Neural crest cell (in vitro differentiated cells): ENCODE results near the gene LCMT1. TPM values are rescaled to one million over a fixed set of nuclear protein-coding genes. Genes with fewer than 3 reads are reported as not detected.

Experiments
- DNase-seq: peaks from one replicate; pipeline ENCODE4 v3.0.0; 2021; ENCODE audit warnings: low read depth, mixed read lengths, low spot score
- H3K27ac Mint-ChIP-seq: one replicate; pipeline ENCODE4 v1.8.0; 2021; ENCODE audit warnings: mild to moderate bottlenecking, mixed read lengths; ENCODE audit not compliant: unreplicated experiment
- H3K27me3 Mint-ChIP-seq: 2 replicates; pipeline ENCODE4 v1.8.0; 2021; ENCODE audit warnings: low read depth, mild to moderate bottlenecking, mixed read lengths
- H3K36me3 Mint-ChIP-seq: 2 replicates; pipeline ENCODE4 v1.8.0; 2021; ENCODE audit warnings: low read depth, mild to moderate bottlenecking, mixed read lengths
- H3K4me1 Mint-ChIP-seq: 2 replicates; pipeline ENCODE4 v1.8.0; 2021; ENCODE audit warnings: mixed read lengths
- H3K4me3 Mint-ChIP-seq: one replicate; pipeline ENCODE4 v1.8.0; 2021; ENCODE audit warnings: mild to moderate bottlenecking, mixed read lengths
- H3K9me3 Mint-ChIP-seq: 2 replicates; pipeline ENCODE4 v1.8.0; 2021; ENCODE audit warnings: mixed read lengths
- total RNA-seq: library from RNA; stranded (reverse); gene quantifications from 2 replicates; pipeline ENCODE4 v1.2.1, GENCODE V29; 2021
- TF ChIP-seq, protein P1 (sequence below): fragments of 200-600 bp; sonication (generic); conservative IDR thresholded peaks from 2 replicates; pipeline ENCODE4 v1.5.0; 2021; ENCODE audit warnings: antibody characterized with exemption, mild to moderate bottlenecking

Gene LCMT1
- total RNA-seq, 1 donor from 2014 or later = 52.2 TPM

DNA sequence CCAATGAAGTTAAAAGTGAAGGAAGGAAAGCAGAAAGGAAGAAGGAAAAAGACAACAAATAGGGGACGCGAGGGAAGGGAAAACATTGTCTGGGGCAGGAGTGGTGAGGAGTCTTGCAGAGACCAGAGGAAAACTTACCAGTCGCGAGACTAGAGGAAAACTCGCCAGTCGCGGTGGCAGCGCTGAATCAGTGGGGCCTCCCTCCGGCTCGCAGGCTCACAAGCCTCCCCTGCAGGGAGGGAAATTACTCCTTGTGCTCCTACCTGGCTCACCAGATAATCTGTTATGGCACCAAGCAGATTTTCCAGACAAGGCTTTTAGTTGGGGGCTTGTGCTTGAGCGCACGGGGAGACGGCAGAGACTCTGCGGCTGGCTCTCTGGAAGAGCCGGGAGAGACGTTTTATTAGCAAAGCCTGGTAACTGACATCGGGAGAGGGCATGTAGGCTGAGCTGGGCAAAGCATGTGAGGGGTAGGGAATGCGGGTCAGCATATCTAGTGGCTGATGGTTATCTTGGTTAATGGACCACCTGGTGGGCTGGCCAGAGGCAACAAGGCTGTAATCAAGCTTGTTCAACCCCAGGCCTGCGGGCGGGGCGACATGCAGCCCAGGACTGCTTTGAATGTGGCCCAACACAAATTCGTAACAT, 37.1 kb downstream of the LCMT1 start:
- no peak for DNase-seq
- H3K4me1 Mint-ChIP-seq = no peaks in the 10 kb centered on the region
- H3K27ac Mint-ChIP-seq = no peak overlapping the region
- H3K4me3 Mint-ChIP-seq = no peak overlapping the region
- peaks cover 3% of the 10 kb centered on the region for H3K36me3 Mint-ChIP-seq
- TF ChIP-seq, protein P1, sequence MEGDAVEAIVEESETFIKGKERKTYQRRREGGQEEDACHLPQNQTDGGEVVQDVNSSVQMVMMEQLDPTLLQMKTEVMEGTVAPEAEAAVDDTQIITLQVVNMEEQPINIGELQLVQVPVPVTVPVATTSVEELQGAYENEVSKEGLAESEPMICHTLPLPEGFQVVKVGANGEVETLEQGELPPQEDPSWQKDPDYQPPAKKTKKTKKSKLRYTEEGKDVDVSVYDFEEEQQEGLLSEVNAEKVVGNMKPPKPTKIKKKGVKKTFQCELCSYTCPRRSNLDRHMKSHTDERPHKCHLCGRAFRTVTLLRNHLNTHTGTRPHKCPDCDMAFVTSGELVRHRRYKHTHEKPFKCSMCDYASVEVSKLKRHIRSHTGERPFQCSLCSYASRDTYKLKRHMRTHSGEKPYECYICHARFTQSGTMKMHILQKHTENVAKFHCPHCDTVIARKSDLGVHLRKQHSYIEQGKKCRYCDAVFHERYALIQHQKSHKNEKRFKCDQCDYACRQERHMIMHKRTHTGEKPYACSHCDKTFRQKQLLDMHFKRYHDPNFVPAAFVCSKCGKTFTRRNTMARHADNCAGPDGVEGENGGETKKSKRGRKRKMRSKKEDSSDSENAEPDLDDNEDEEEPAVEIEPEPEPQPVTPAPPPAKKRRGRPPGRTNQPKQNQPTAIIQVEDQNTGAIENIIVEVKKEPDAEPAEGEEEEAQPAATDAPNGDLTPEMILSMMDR = no peak
- no peaks in the 10 kb centered on the region for H3K9me3 Mint-ChIP-seq
- no peaks in the 10 kb centered on the region for H3K27me3 Mint-ChIP-seq

GRCh38 chr16:25151996-25152395, 40.5 kb downstream of the LCMT1 start:
- Mint-ChIP-seq H3K9me3 (no peaks in the 10 kb centered on the region), H3K36me3 (peaks cover 7% of the 10 kb centered on the region), H3K27me3 (no peaks in the 10 kb centered on the region), H3K27ac (no peak overlapping the region), H3K4me1 (no peaks in the 10 kb centered on the region), H3K4me3 (no peak overlapping the region)
- TF ChIP-seq, protein P1 = no peak
- no peak for DNase-seq

DNA sequence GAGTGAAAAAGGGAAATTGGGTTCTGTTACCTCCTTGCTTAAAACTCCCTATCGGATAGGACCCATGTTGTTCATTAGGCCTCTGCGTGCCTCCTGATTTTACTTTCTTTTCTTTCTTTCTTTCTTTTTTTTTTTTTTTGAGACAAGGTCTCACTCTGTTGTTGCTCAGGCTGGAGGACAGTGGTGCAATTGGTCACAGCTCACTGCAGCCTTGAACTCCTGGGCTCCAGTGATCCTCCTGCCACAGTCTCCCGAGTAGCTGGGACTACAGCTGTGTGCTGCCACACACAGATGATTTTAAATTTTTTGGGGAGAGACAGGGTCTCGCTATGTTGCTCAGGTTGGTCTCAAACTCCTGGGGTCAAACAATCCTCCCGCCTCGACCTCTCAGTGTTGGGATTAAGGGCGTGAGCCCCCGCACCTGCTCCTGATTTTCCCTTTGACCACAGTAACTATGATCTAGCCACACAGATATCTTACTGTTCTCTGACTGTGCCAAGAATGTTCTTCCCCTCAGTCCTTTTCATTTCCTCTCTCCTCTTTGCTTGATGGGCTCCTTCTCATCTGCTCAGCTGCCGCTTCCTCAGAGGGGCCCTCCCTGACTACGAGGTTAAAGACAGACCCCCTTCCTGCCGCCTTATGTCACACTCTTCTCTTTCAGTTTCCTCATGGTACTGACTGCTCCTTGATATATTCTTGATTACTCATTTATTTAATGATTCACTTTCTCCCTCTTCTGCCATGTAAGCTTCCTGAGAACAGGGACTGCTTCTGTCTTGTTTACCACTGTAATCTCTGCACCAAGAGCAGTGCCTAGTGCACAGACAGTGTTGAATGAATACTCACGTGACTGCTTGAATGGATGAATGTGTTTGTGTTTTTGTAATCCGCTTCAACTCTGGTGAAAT, 44.3 kb downstream of the LCMT1 start:
- Mint-ChIP-seq H3K27me3 (no peaks in the 10 kb centered on the region), H3K4me1 (no peaks in the 10 kb centered on the region), H3K27ac (no peak overlapping the region), H3K4me3 (no peak overlapping the region), H3K36me3 (peaks cover 13% of the 10 kb centered on the region), H3K9me3 (no peaks in the 10 kb centered on the region)
- DNase-seq = no peak
- TF ChIP-seq, protein P1 = no peak

GRCh38 chr16:25157271-25157875, 45.8 kb downstream of the LCMT1 start:
- TF ChIP-seq, protein P1 = no peak
- H3K27me3 Mint-ChIP-seq = no peaks in the 10 kb centered on the region
- no peak overlapping the region for H3K4me3 Mint-ChIP-seq
- no peak overlapping the region for H3K27ac Mint-ChIP-seq
- H3K9me3 Mint-ChIP-seq = no peaks in the 10 kb centered on the region
- peaks cover 22% of the 10 kb centered on the region for H3K36me3 Mint-ChIP-seq
- H3K4me1 Mint-ChIP-seq = no peaks in the 10 kb centered on the region
- no peak for DNase-seq

DNA sequence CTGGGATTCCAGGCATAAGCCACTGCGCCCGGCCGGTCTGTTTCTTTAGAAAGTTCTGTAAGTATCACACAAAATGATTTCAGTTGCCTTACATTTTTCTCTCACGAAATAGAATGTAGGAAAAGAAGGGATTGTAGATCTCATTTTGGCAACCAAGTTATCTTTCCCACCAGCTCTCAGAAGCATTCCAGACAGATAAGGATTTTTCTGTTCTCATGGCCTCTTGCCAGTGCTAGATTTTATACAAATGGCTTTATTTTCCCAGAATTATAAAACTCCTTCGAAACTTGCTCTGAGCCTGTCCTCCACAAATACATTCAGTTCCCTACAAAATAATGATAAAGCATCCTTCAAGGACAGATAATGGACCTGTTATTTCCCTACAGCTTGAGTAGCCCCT, 46.9 kb downstream of the LCMT1 start:
- no peaks in the 10 kb centered on the region for H3K9me3 Mint-ChIP-seq
- no peaks in the 10 kb centered on the region for H3K27me3 Mint-ChIP-seq
- TF ChIP-seq, protein P1 = no peak
- no peak for DNase-seq
- H3K36me3 Mint-ChIP-seq = peaks cover 20% of the 10 kb centered on the region
- no peak overlapping the region for H3K27ac Mint-ChIP-seq
- no peaks in the 10 kb centered on the region for H3K4me1 Mint-ChIP-seq
- H3K4me3 Mint-ChIP-seq = no peak overlapping the region
